HepG2 (cell line): ENCODE measurements around the gene SP6. TPM values are rescaled to one million over a fixed set of nuclear protein-coding genes. Genes with fewer than 3 reads are reported as not detected.

Experiments used
- ARID2 ChIP-seq: sonication (generic); formaldehyde crosslinking; IDR thresholded peaks from 2 replicates; pipeline ENCODE4 v1.8.1; 2022; ENCODE audit warnings: mild to moderate bottlenecking, missing genetic modification reagents, borderline replicate concordance
- ARNTL ChIP-seq: sonication (generic); formaldehyde crosslinking; IDR thresholded peaks from 2 replicates; pipeline ENCODE4 v1.4.0; 2020; ENCODE audit warnings: mild to moderate bottlenecking, missing genetic modification reagents
- EHMT2 ChIP-seq: fragments of 200-600 bp; sonication (generic); IDR thresholded peaks from 2 replicates; pipeline ENCODE4 v1.7.0; 2017; ENCODE audit warnings: antibody characterized with exemption, low read depth, low read length, borderline replicate concordance
- GATAD1 ChIP-seq: IDR thresholded peaks from 2 replicates; pipeline ENCODE4 v1.6.1; 2016; ENCODE audit warnings: missing genetic modification reagents, missing compliant biosample characterization
- HMG20A ChIP-seq: IDR thresholded peaks from 2 replicates; pipeline ENCODE4 v1.6.1; 2016; ENCODE audit warnings: borderline replicate concordance
- MLLT10 ChIP-seq: sonication (generic); formaldehyde crosslinking; IDR thresholded peaks from 2 replicates; pipeline ENCODE4 v1.4.0; 2020; ENCODE audit warnings: missing genetic modification reagents
- NFKB2 ChIP-seq: sonication (generic); formaldehyde crosslinking; IDR thresholded peaks from 2 replicates; pipeline ENCODE4 v1.4.0; 2020; ENCODE audit warnings: missing genetic modification reagents, borderline replicate concordance
- PCBP1 ChIP-seq: fragments of 200-400 bp; formaldehyde crosslinking; IDR thresholded peaks from 2 replicates; pipeline ENCODE4 v1.6.1; 2017; ENCODE audit warnings: mild to moderate bottlenecking, low read depth, low read length, borderline replicate concordance
- PLRG1 ChIP-seq: fragments of 450-650 bp; conservative IDR thresholded peaks from 2 replicates; pipeline ENCODE4 v1.6.1; 2016
- SP2 ChIP-seq: sonication (generic); formaldehyde crosslinking; IDR thresholded peaks from 2 replicates; pipeline ENCODE4 v1.5.1; 2020; ENCODE audit warnings: mild to moderate bottlenecking, missing genetic modification reagents
- TEF ChIP-seq: sonication (generic); formaldehyde crosslinking; IDR thresholded peaks from 2 replicates; pipeline ENCODE4 v1.5.0; 2020; ENCODE audit warnings: missing genetic modification reagents
- ZBTB42 ChIP-seq: sonication (generic); formaldehyde crosslinking; IDR thresholded peaks from 2 replicates; pipeline ENCODE4 v1.5.0; 2020; ENCODE audit warnings: mild to moderate bottlenecking, missing genetic modification reagents
- ZIK1 ChIP-seq: sonication (generic); formaldehyde crosslinking; IDR thresholded peaks from 2 replicates; pipeline ENCODE4 v1.5.0; 2020; ENCODE audit warnings: mild to moderate bottlenecking, low read depth, missing genetic modification reagents, borderline replicate concordance
- ZXDC ChIP-seq: sonication (generic); formaldehyde crosslinking; IDR thresholded peaks from 2 replicates; pipeline ENCODE4 v1.5.0; 2020; ENCODE audit warnings: mild to moderate bottlenecking, missing genetic modification reagents
- polyA plus RNA-seq, 8 experiments: library from polyadenylated mRNA; depleted of rRNA in 3 of 8; stranded (reverse) in 7 of 8; unstranded in 1 of 8; fragments of >200 nt; fragmentation: Illumina TruSeq in 4 of 8; extraction: Trizol in 4 of 8; gene quantifications; 2 replicates each; pipeline versions ENCODE4 v1.2.1 to v1.2.3, GENCODE V29; 2011 to 2016; ENCODE audit warnings: low read depth in 4 of 8, missing spikeins in 1 of 8, mixed read lengths in 1 of 8; ENCODE audit not compliant: insufficient read depth in 1 of 8
- total RNA-seq, 5 experiments: library from RNA; depleted of rRNA; stranded (reverse); fragments of >200 nt; fragmentation: Illumina TruSeq; extraction: Trizol; gene quantifications; 2 replicates each; pipeline ENCODE4 v1.2.3, GENCODE V29; 2016; ENCODE audit warnings: low read depth in 1 of 5
- TF ChIP-seq, protein P1 (sequence below): sonication (generic); formaldehyde crosslinking; IDR thresholded peaks from 2 replicates; pipeline ENCODE4 v1.5.0; 2020; ENCODE audit warnings: mild to moderate bottlenecking, missing genetic modification reagents
- TF ChIP-seq, protein P2 (sequence below): sonication (generic); formaldehyde crosslinking; IDR thresholded peaks from 2 replicates; pipeline ENCODE4 v1.5.1; 2020; ENCODE audit warnings: mild to moderate bottlenecking, missing genetic modification reagents, moderate library complexity

Gene SP6
- total and polyA plus RNA-seq, 2 of the 13 experiments (the other 11 are each of a cell fraction or from before 2014, with no cell fraction given): 0.07 TPM

DNA sequence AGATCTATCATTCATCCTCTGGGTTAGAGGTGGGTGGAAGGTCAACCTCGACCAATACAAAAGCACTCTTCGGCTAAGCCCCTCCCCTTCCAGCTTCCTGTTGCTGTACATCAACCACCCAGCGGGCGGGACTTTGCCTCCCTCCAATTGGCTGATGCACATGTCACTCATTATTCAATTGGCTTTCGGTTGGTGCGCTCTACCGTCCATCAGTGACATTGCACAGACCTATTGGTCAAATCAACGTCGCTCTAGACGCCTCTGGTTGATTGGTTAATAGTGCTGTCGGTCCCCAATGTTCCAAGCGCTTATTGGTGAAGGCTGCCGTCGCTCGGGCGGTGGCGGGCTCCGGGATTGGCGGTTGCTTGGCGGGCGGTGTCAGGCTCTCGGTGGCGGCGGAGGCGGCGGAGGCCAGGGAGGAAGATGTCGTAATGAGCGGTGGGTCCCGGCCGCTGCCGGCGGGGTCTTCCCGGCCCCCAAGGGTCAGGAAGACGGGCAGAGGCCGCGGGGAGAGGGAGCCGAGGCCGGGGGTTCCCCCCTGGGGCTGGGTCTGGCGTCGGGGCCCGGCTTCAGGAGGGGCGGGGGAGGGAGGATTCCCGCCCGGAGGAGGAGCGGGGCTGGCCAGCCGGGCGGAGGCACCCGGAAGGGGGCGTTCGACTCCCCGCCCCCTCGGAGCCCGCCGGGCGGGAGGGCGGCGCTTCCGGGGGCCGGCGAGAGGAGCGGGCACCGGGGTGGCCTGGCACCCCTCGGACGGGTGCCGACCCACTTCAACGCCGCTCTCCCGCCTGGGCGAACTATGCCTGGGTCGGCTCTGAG is 45.1 kb upstream of the SP6 start, which contains the start of gene SP2 (continued):
- TF ChIP-seq EHMT2: no peak
- TF ChIP-seq ZBTB42 (CRISPR knock-in tag): no peak
- TF ChIP-seq PLRG1: no peak
- no peak for TF ChIP-seq MLLT10 (CRISPR knock-in tag)
- peak; percentile 80 for TF ChIP-seq GATAD1
- no peak for TF ChIP-seq HMG20A (CRISPR knock-in tag)
- TF ChIP-seq TEF (CRISPR knock-in tag): no peak
- peak; percentile 30 for TF ChIP-seq ARID2 (CRISPR knock-in tag)
- TF ChIP-seq ZXDC: no peak
- TF ChIP-seq SP2 (CRISPR knock-in tag): peak; percentile 95
- TF ChIP-seq, protein P1, sequence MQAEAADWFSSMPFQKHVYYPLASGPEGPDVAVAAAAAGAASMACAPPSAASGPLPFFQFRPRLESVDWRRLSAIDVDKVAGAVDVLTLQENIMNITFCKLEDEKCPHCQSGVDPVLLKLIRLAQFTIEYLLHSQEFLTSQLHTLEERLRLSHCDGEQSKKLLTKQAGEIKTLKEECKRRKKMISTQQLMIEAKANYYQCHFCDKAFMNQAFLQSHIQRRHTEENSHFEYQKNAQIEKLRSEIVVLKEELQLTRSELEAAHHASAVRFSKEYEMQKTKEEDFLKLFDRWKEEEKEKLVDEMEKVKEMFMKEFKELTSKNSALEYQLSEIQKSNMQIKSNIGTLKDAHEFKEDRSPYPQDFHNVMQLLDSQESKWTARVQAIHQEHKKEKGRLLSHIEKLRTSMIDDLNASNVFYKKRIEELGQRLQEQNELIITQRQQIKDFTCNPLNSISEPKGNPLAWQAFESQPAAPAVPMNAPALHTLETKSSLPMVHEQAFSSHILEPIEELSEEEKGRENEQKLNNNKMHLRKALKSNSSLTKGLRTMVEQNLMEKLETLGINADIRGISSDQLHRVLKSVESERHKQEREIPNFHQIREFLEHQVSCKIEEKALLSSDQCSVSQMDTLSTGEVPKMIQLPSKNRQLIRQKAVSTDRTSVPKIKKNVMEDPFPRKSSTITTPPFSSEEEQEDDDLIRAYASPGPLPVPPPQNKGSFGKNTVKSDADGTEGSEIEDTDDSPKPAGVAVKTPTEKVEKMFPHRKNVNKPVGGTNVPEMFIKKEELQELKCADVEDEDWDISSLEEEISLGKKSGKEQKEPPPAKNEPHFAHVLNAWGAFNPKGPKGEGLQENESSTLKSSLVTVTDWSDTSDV (CRISPR knock-in tag): peak; percentile 70; the same call in 1 of the 2 replicates
- TF ChIP-seq PCBP1: peak; percentile 96
- TF ChIP-seq, protein P2, sequence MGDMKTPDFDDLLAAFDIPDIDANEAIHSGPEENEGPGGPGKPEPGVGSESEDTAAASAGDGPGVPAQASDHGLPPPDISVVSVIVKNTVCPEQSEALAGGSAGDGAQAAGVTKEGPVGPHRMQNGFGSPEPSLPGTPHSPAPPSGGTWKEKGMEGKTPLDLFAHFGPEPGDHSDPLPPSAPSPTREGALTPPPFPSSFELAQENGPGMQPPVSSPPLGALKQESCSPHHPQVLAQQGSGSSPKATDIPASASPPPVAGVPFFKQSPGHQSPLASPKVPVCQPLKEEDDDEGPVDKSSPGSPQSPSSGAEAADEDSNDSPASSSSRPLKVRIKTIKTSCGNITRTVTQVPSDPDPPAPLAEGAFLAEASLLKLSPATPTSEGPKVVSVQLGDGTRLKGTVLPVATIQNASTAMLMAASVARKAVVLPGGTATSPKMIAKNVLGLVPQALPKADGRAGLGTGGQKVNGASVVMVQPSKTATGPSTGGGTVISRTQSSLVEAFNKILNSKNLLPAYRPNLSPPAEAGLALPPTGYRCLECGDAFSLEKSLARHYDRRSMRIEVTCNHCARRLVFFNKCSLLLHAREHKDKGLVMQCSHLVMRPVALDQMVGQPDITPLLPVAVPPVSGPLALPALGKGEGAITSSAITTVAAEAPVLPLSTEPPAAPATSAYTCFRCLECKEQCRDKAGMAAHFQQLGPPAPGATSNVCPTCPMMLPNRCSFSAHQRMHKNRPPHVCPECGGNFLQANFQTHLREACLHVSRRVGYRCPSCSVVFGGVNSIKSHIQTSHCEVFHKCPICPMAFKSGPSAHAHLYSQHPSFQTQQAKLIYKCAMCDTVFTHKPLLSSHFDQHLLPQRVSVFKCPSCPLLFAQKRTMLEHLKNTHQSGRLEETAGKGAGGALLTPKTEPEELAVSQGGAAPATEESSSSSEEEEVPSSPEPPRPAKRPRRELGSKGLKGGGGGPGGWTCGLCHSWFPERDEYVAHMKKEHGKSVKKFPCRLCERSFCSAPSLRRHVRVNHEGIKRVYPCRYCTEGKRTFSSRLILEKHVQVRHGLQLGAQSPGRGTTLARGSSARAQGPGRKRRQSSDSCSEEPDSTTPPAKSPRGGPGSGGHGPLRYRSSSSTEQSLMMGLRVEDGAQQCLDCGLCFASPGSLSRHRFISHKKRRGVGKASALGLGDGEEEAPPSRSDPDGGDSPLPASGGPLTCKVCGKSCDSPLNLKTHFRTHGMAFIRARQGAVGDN (CRISPR knock-in tag): peak; percentile 81; the same call in 1 of the 2 replicates
- peak; percentile 37; the same call in 1 of the 2 replicates for TF ChIP-seq ZIK1 (CRISPR knock-in tag)
- no peak for TF ChIP-seq ARNTL (CRISPR knock-in tag)
- TF ChIP-seq NFKB2: no peak
